GM12878 (cell line): Measurements from ENCODE around the gene ADCY1. TPM values are rescaled to one million over a fixed set of nuclear protein-coding genes. Genes with fewer than 3 reads are reported as not detected.

ENCODE experiments used
- ATAC-seq: fragments of 200-7000 bp; cut with Tn5 transposase; 3 replicates; pipeline ENCODE4 v1.9.1; 2020; ENCODE audit warnings: mild to moderate bottlenecking, moderate library complexity
- BruUV-seq: library from RNA; stranded (reverse); fragments of 400-500 nt; replicated peaks from 2 replicates; lab custom pipeline; 2021; lab: Mats Ljungman, UMichigan
- CTCF ChIA-PET: fragments of 300-600 bp; sonication (Branson Sonifier 250); formaldehyde crosslinking; extraction: SDS; loops from one replicate; lab custom pipeline; 2021; ENCODE audit warnings: inconsistent platforms; lab: Yijun Ruan, JAX
- POLR2A ChIA-PET: fragments of 350-600 bp; formaldehyde crosslinking; extraction: SDS; loops from one replicate; lab custom pipeline; 2021; ENCODE audit warnings: inconsistent platforms; lab: Charles Lee
- RAD21 ChIA-PET: fragments of 300-600 bp; sonication (Branson Sonifier 250); formaldehyde crosslinking; loops from one replicate; lab custom pipeline; 2023; ENCODE audit warnings: antibody characterized with exemption; ENCODE audit not compliant: unreplicated experiment; lab: Charles Lee
- SMC1A ChIA-PET: fragments of 300-600 bp; sonication (Branson Sonifier 250); formaldehyde crosslinking; loops from one replicate; lab custom pipeline; 2023; ENCODE audit not compliant: unreplicated experiment, uncharacterized antibody; lab: Charles Lee
- DNase-seq: peaks from one replicate; pipeline ENCODE4 v3.0.0-alpha.2; 2011; ENCODE audit warnings: low read depth, low spot score
- FAIRE-seq: peaks from 3 replicates; lab custom pipeline; 2011; peaks lifted over from hg19 to GRCh38; lab: Jason Lieb, UNC
- H2AFZ ChIP-seq: 2 replicates; pipeline ENCODE4 v1.6.0; 2011; ENCODE audit warnings: low read depth, low read length, control low read depth; ENCODE audit not compliant: control insufficient read depth
- H3K27ac ChIP-seq: 2 replicates; pipeline ENCODE4 v1.5.1; 2011; ENCODE audit warnings: control low read depth; ENCODE audit not compliant: control insufficient read depth, insufficient read depth
- H3K27me3 ChIP-seq, 2 experiments: replicated peaks in 1 of 2; 2 replicates each; pipeline versions ENCODE4 v1.6.0 to v1.6.1; 2011; ENCODE audit warnings: low read length in 1 of 2; ENCODE audit not compliant: control insufficient read depth in 2 of 2, insufficient read depth in 2 of 2
- H3K36me3 ChIP-seq, 2 experiments: 2 replicates each; pipeline ENCODE4 v1.5.1; 2011; ENCODE audit warnings: low read length in 1 of 2; ENCODE audit not compliant: control insufficient read depth in 2 of 2, insufficient read depth in 2 of 2
- H3K4me1 ChIP-seq: 2 replicates; pipeline ENCODE4 v1.6.1; 2011; ENCODE audit warnings: mild to moderate bottlenecking, low read length, moderate library complexity, mixed read lengths; ENCODE audit not compliant: control insufficient read depth, insufficient read depth
- H3K4me2 ChIP-seq: 2 replicates; pipeline ENCODE4 v1.6.0; 2011; ENCODE audit warnings: control low read depth; ENCODE audit not compliant: control insufficient read depth, insufficient read depth
- H3K4me3 ChIP-seq: fragments of 200-600 bp; sonication (generic); 2 replicates; pipeline ENCODE4 v1.5.1; 2016
- H3K79me2 ChIP-seq: 2 replicates; pipeline ENCODE4 v1.6.0; 2011; ENCODE audit warnings: low read length; ENCODE audit not compliant: control insufficient read depth, insufficient read depth
- H3K9ac ChIP-seq: 2 replicates; pipeline ENCODE4 v1.8.0; 2011; ENCODE audit warnings: low read length, control low read depth, mixed read lengths; ENCODE audit not compliant: control insufficient read depth, insufficient read depth
- H3K9me3 ChIP-seq: replicated peaks from 3 replicates; pipeline ENCODE4 v1.5.1; 2011; ENCODE audit warnings: mild to moderate bottlenecking, low read length; ENCODE audit not compliant: control insufficient read depth, insufficient read depth
- H4K20me1 ChIP-seq: 2 replicates; pipeline ENCODE4 v1.6.0; 2011; ENCODE audit not compliant: control insufficient read depth, insufficient read depth
- BCL3 ChIP-seq: IDR thresholded peaks from 2 replicates; pipeline ENCODE4 v1.6.1; 2011; ENCODE audit warnings: borderline replicate concordance, low read depth, mild to moderate bottlenecking, moderate library complexity, low read length; ENCODE audit not compliant: insufficient read depth, poor library complexity, severe bottlenecking
- CBFB ChIP-seq: IDR thresholded peaks from 2 replicates; pipeline ENCODE4 v1.6.1; 2016; ENCODE audit warnings: antibody characterized with exemption, low read depth
- FOXM1 ChIP-seq: IDR thresholded peaks from 2 replicates; pipeline ENCODE4 v1.6.1; 2012; ENCODE audit warnings: low read depth, mild to moderate bottlenecking, inconsistent platforms, low read length, moderate library complexity
- HSF1 ChIP-seq: fragments of 150-350 bp; IDR thresholded peaks from 2 replicates; pipeline ENCODE4 v1.6.1; 2014; ENCODE audit warnings: mild to moderate bottlenecking, low read depth, low read length
- IRF4 ChIP-seq: IDR thresholded peaks from 2 replicates; pipeline ENCODE4 v1.6.1; 2011; ENCODE audit warnings: low read depth, low read length
- KLF5 ChIP-seq: fragments of 450-650 bp; IDR thresholded peaks from 2 replicates; pipeline ENCODE4 v1.6.1; 2014; ENCODE audit warnings: mild to moderate bottlenecking; ENCODE audit not compliant: partially characterized antibody
- NFYB ChIP-seq: IDR thresholded peaks from 2 replicates; pipeline ENCODE4 v1.6.1; 2011; ENCODE audit warnings: low read depth, mild to moderate bottlenecking, low read length, improper control_type of control experiment, moderate library complexity; ENCODE audit not compliant: insufficient read depth
- SMC3 ChIP-seq: IDR thresholded peaks from 2 replicates; pipeline ENCODE4 v1.6.1; 2011; ENCODE audit warnings: low read length, improper control_type of control experiment, borderline replicate concordance
- SP1 ChIP-seq: IDR thresholded peaks from one replicate; pipeline ENCODE4 v1.6.1; 2011; ENCODE audit warnings: low read depth, low read length
- SREBF2 ChIP-seq: IDR thresholded peaks from 2 replicates; pipeline ENCODE4 v1.6.1; 2012; ENCODE audit warnings: mild to moderate bottlenecking, low read length
- TAF1 ChIP-seq: IDR thresholded peaks from 2 replicates; pipeline ENCODE4 v1.6.1; 2011; ENCODE audit warnings: mild to moderate bottlenecking, low read depth, low read length, borderline replicate concordance
- USF1 ChIP-seq: IDR thresholded peaks from 2 replicates; pipeline ENCODE4 v1.6.1; 2011; ENCODE audit warnings: borderline replicate concordance, low read depth, mild to moderate bottlenecking, moderate library complexity, mixed read lengths, low read length; ENCODE audit not compliant: insufficient read depth; ENCODE audit errors: extremely low read length
- ZNF384 ChIP-seq: IDR thresholded peaks from 2 replicates; pipeline ENCODE4 v1.6.1; 2012; ENCODE audit warnings: low read depth, mild to moderate bottlenecking, low read length, improper control_type of control experiment, borderline replicate concordance
- WGBS: methylation state at CpG from one replicate; pipeline ENCODE4 v1.1.6; 2016; ENCODE audit warnings: low lambda C conversion rate; ENCODE audit not compliant: insufficient replicate concordance, insufficient coverage; ENCODE audit errors: missing lambda C conversion rate; 5-methylcytosine and 5-hydroxymethylcytosine counted together
- in situ Hi-C: fragments of 300-500 bp; cut with MboI; formaldehyde crosslinking; loops from 9 replicates; pipeline ENCODE4 v1.14.3; 2018; ENCODE audit warnings: mixed read lengths
- intact Hi-C: fragments of 100-400 bp; cut with micrococcal nuclease; formaldehyde crosslinking; loops from one replicate; pipeline ENCODE4 v1.14.2; 2022; ENCODE audit not compliant: unreplicated experiment
- polyA plus RNA-seq, 11 experiments: library from polyadenylated mRNA; depleted of rRNA in 4 of 11; unstranded in 6 of 11; stranded (reverse) in 5 of 11; fragments of >200 nt; fragmentation: Nextera tagmentation in 4 of 11; fragmentation: Illumina TruSeq in 1 of 11; extraction: Ambion mirVana in 4 of 11; extraction: Trizol in 1 of 11; gene quantifications; 1 replicate in 1 of 11; 2 replicates in 10 of 11; pipeline versions ENCODE4 v1.2.1 to v1.2.3, GENCODE V29; 2011 to 2016; ENCODE audit warnings: inconsistent platforms in 2 of 11, missing spikeins in 2 of 11, low read depth in 1 of 11
- total RNA-seq, 4 experiments: library from RNA; depleted of rRNA in 3 of 4; stranded (reverse); fragments of >200 nt in 3 of 4; fragmentation: Illumina TruSeq in 1 of 4; extraction: Trizol in 1 of 4; gene quantifications; 2 replicates each; pipeline versions ENCODE4 v1.2.1 to v1.2.3, GENCODE V29; 2013 to 2021

The ADCY1 gene
- total and polyA plus RNA-seq, 10 of the 15 experiments (the other 5 are each of a cell fraction or from before 2014, with no cell fraction given), result 0.13 to 1.4 (median 0.45) TPM; not detected in 1

- in situ Hi-C loops, result no loop called here
- Histone ChIP-seq H3K4me2 (no peak overlapping the region), H3K9me3 (no peaks in the 10 kb centered on the region), H3K27me3 (no peaks in the 10 kb centered on the region), H2AFZ (no peak overlapping the region), H3K9ac (no peak overlapping the region), H3K27ac (no peak overlapping the region), H3K4me3 (no peak overlapping the region), H3K4me1 (no peaks in the 10 kb centered on the region), H3K36me3 (no peaks in the 10 kb centered on the region)
- 15% methylated on average over 6 of the region's 6 CpGs for WGBS
- ChIA-PET POLR2A (no interaction called here), RAD21 (no interaction called here), CTCF (no interaction called here), SMC1A (no interaction called here)
- FAIRE-seq (no peak), DNase-seq (no peak)
- intact Hi-C loops, result no loop called here
- no TSS peak for BruUV-seq
- TF ChIP-seq IRF4, result no peak
- TF ChIP-seq ZNF384, result no peak
- TF ChIP-seq CBFB, result no peak
- TF ChIP-seq SMC3, result no peak
- no peak for TF ChIP-seq USF1
- no peak for TF ChIP-seq SREBF2
- no peak for TF ChIP-seq TAF1
- no peak for TF ChIP-seq KLF5
- TF ChIP-seq SP1, result no peak
- no peak for TF ChIP-seq NFYB
- TF ChIP-seq HSF1, result no peak
- no peak for TF ChIP-seq BCL3
- TF ChIP-seq FOXM1, result no peak
- TF ChIP-seq, all 136 proteins: peak for 0
- H3K79me2 ChIP-seq, result no peaks in the 10 kb centered on the region
- ATAC-seq, result no peak
- no peaks in the 10 kb centered on the region for H4K20me1 ChIP-seq
Measured at GRCh38 chr7:45660201-45660900, 86.2 kb downstream of the ADCY1 start.
